Tibial artery (tissue), 4 donors: ENCODE results near the gene PNLIPRP1.

Source experiments
- DNase-seq, 2 donors: peaks; one replicate each; pipeline ENCODE4 v3.0.0-alpha.2; 2019
- H3K27ac ChIP-seq, 2 donors: fragments of 200-600 bp; sonication (generic) in 1 of 2; 1 replicate in 1 of 2; 2 replicates in 1 of 2; pipeline ENCODE4 v1.5.1; 2018 to 2019; ENCODE audit warnings: mild to moderate bottlenecking in 1 of 2
- H3K27me3 ChIP-seq, 2 donors: fragments of 200-600 bp; sonication (generic) in 1 of 2; one replicate each; pipeline versions ENCODE4 v1.5.1 to v1.6.0; 2016 to 2019
- H3K36me3 ChIP-seq, 3 donors: fragments of 200-600 bp; sonication (generic) in 2 of 3; one replicate each; pipeline ENCODE4 v1.5.1; 2016 to 2019; ENCODE audit warnings: mild to moderate bottlenecking in 2 of 3
- H3K4me1 ChIP-seq, 4 donors: fragments of 200-600 bp; sonication (generic) in 2 of 4; 1 replicate in 3 of 4; 2 replicates in 1 of 4; pipeline ENCODE4 v1.5.1; 2016 to 2019
- H3K4me3 ChIP-seq, 2 donors: fragments of 200-600 bp; sonication (generic) in 1 of 2; 1 replicate in 1 of 2; 2 replicates in 1 of 2; pipeline ENCODE4 v1.5.1; 2018 to 2019; ENCODE audit warnings: mild to moderate bottlenecking in 2 of 2
- H3K9me3 ChIP-seq, 3 donors: fragments of 200-600 bp; sonication (generic) in 1 of 3; one replicate each; pipeline ENCODE4 v1.5.1; 2016 to 2019
- intact Hi-C: fragments of 100-400 bp; cut with DNase I; formaldehyde crosslinking; loops from one replicate; pipeline ENCODE4 v1.15.0; 2023; ENCODE audit warnings: low total_unique reads
- TF ChIP-seq, protein P1 (sequence below), 2 experiments: fragments of 200-600 bp in 1 of 2; fragments of 450-650 bp in 1 of 2; IDR thresholded peaks; one replicate each; pipeline ENCODE4 v1.5.1; 2017 to 2019; ENCODE audit warnings: antibody characterized with exemption in 2 of 2, mild to moderate bottlenecking in 1 of 2, moderate library complexity in 1 of 2

Gene PNLIPRP1

DNA sequence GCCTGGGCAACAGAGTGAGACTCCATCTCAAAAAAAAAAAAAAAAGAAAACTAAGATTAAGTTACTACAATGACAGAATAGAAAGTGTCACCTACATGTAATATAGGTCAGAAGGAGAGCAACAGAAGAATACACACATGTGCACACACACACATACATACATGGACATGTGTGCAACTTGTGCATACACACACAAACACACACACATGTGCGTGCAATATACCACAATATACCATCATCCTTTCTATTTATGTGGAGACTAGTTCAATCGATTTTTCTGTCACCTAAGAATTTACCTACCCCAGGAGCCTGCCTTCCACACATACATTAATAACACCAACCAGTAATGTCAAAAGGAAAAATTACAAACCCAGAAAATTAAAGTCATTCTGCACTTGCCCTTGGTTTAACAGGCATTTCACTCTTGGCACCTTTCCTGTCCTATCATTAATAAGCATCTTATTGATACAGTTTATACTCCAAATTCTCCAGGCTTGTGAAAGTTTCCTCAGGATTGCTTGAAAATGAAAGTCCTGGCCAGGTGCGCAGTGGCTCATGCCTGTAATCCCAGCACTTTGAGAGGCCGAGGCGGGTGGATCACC is 2.5 kb downstream of the PNLIPRP1 start:
- no peak overlapping the region for H3K4me3 ChIP-seq
- H3K27ac ChIP-seq: no peak overlapping the region
- H3K27me3 ChIP-seq: peaks cover 0 to 4% of the 10 kb centered on the region in 2 donors
- H3K9me3 ChIP-seq: no peaks in the 10 kb centered on the region
- H3K4me1 ChIP-seq: no peaks in the 10 kb centered on the region
- H3K36me3 ChIP-seq: no peaks in the 10 kb centered on the region
- intact Hi-C loops: no loop called here
- no peak for DNase-seq
- TF ChIP-seq, protein P1, sequence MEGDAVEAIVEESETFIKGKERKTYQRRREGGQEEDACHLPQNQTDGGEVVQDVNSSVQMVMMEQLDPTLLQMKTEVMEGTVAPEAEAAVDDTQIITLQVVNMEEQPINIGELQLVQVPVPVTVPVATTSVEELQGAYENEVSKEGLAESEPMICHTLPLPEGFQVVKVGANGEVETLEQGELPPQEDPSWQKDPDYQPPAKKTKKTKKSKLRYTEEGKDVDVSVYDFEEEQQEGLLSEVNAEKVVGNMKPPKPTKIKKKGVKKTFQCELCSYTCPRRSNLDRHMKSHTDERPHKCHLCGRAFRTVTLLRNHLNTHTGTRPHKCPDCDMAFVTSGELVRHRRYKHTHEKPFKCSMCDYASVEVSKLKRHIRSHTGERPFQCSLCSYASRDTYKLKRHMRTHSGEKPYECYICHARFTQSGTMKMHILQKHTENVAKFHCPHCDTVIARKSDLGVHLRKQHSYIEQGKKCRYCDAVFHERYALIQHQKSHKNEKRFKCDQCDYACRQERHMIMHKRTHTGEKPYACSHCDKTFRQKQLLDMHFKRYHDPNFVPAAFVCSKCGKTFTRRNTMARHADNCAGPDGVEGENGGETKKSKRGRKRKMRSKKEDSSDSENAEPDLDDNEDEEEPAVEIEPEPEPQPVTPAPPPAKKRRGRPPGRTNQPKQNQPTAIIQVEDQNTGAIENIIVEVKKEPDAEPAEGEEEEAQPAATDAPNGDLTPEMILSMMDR (IDR thresholded peaks at IDR 0.05): no peak

DNA sequence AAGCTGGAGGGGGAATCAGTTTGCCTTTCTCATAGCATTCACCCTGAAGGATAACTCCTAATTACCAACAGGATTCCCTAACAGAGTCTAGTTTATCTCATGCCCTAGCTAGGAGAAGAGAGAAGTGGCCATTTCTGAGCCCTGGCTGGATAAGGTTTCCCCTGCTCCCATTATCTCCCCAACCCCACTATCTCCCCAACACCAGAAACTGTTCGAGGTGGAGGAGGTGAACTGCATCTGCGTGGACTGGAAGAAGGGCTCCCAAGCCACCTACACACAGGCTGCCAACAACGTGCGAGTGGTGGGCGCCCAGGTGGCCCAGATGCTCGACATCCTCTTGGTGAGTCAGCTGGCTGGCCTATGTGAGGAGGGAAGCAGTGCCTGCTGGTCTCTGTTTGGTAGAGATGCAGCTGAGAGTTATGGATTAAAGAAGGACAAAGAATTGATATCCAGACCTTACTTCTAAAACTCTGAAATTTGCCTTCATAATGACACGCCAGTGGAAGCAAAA is 3.8 kb downstream of the PNLIPRP1 start:
- TF ChIP-seq, protein P1 (IDR thresholded peaks at IDR 0.05): no peak
- Histone ChIP-seq H3K4me1 (no peaks in the 10 kb centered on the region), H3K27me3 (peaks cover 0 to 6% of the 10 kb centered on the region in 2 donors), H3K36me3 (no peaks in the 10 kb centered on the region), H3K27ac (no peak overlapping the region), H3K4me3 (no peak overlapping the region), H3K9me3 (no peaks in the 10 kb centered on the region)
- intact Hi-C loops: no loop called here
- DNase-seq: no peak

DNA sequence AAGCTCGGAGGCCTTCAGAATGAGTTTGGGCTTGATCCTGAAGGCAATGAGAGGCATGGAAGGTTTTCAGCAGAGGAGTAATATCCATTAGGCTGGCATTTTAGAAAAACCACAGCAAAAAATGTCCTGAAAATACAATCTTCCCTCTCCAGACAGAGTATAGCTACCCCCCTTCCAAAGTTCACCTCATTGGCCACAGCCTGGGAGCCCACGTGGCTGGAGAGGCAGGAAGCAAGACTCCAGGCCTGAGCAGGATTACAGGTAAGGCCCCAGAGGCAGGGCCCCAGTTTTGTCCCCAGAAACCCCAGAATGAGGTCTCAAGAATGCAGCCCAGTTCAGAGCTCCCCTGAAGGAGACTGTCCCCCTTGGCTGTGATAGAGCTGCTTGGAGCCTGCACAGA is 5.3 kb downstream of the PNLIPRP1 start:
- TF ChIP-seq, protein P1 (IDR thresholded peaks at IDR 0.05): no peak
- no peaks in the 10 kb centered on the region for H3K36me3 ChIP-seq

DNA sequence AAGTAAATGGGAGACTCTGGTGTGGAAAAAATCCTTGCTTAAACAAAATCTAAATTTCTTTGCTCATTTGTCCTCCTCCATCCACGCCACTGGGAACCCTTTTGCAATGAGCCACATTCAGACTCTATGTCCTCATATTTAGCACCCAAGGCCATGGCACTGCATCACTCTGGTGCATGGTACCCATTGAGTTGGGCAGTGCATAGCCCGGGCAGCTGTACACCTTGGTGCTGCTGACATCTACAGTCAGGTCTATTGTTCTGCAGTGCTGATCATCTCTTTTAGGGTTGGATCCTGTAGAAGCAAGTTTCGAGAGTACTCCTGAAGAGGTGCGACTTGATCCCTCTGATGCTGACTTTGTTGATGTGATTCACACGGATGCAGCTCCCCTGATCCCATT is 6.8 kb downstream of the PNLIPRP1 start:
- DNase-seq: no peak
- Histone ChIP-seq H3K36me3 (no peaks in the 10 kb centered on the region), H3K4me3 (no peak overlapping the region), H3K27me3 (peaks cover 0 to 2% of the 10 kb centered on the region in 2 donors), H3K9me3 (no peaks in the 10 kb centered on the region), H3K27ac (no peak overlapping the region), H3K4me1 (no peaks in the 10 kb centered on the region)
- TF ChIP-seq, protein P1 (IDR thresholded peaks at IDR 0.05): no peak
- intact Hi-C loops: no loop called here

More for the DNA sequence above, 5.3 kb downstream of the PNLIPRP1 start:
- Histone ChIP-seq H3K4me3 (no peak overlapping the region), H3K27me3 (peaks cover 0 to 6% of the 10 kb centered on the region in 2 donors), H3K27ac (no peak overlapping the region), H3K9me3 (no peaks in the 10 kb centered on the region), H3K4me1 (no peaks in the 10 kb centered on the region)
- no peak for DNase-seq
- intact Hi-C loops: no loop called here

DNA sequence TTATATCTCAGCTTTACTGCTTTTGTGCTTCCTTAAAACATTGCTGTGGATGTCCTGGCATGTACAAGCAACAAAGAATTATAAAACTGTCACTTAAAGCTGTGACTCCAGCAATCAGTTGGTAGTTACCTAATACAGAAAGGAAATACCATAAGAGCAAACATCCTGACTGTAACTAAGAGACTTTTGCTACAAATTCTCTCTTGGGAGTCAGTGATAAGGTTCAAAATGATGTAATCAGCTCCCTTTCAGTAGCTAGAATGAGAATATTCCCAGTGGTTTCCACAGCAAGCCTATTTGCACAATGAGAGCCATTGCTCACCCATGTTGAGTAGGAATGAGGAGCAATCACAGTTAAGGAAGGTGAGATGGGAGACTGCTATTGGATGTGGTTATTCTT is 7.6 kb downstream of the PNLIPRP1 start:
- no peak overlapping the region for H3K27ac ChIP-seq
- intact Hi-C loops: no loop called here
- H3K9me3 ChIP-seq: no peaks in the 10 kb centered on the region
- H3K36me3 ChIP-seq: no peaks in the 10 kb centered on the region
- TF ChIP-seq, protein P1 (IDR thresholded peaks at IDR 0.05): no peak
- H3K4me1 ChIP-seq: no peaks in the 10 kb centered on the region
- H3K27me3 ChIP-seq: peaks cover 0 to 2% of the 10 kb centered on the region in 2 donors
- no peak for DNase-seq
- no peak overlapping the region for H3K4me3 ChIP-seq
